Activated CD4-positive, alpha-beta T cell treated with anti-CD3 and anti-CD28 coated beads, Interleukin-10, Interleukin-2, amounts not matched to agents 100 ng/mL and 50 ng/mL, durations not matched to agents 16 hours and 8 hours (primary cell): ENCODE data around the gene MAN1C1.

Source experiments
- DNase-seq: peaks from one replicate; pipeline ENCODE4 v3.0.0-alpha.2; 2020

The MAN1C1 gene

DNA sequence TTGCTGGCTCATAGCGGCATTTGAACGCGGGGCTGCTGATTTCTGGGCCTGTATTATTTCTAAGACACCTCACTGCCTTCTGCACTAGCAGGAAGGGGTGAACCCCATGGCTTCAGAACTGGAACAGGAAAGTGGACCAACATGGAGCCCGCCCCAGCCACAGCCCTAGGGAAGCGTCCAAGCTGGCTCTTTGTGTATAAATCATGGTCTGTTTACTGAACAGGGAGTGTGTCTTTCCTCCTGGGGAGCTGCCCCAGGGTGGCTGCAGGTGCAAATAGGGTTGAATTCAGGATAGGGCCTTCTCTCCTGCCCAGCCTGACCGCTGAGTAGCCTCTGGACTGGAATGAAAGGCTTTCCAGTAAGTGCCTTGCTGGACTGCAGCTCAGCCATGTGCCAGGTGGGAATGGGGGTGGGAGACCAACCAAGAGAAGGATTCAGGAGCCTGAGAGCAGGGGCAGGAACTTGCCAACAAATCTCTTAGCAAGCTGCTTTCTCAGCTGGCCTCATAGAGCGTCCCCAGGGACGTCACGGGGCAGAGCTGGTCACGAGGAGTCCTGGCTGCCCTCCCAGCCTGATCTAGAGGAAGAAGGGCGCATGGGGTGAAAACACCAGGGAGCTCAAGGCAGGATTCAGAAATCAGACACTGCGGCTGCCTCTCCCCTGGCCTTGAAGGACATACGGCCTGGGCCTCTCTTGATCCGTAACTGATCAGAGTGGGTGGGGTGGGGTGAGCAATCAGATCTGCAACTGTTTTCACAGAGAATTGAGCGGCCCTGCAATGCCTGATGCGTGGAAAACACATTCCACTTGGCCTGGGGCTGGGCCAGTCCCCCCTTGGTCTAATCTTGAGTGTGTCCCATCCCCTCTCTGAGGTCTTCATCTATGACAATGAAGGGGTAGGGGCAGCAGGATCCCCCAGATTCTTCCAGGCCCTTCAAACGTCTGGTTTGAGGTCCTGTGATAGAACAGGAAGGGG lies 126.9 kb downstream of the MAN1C1 start:
- DNase-seq: no peak

DNA sequence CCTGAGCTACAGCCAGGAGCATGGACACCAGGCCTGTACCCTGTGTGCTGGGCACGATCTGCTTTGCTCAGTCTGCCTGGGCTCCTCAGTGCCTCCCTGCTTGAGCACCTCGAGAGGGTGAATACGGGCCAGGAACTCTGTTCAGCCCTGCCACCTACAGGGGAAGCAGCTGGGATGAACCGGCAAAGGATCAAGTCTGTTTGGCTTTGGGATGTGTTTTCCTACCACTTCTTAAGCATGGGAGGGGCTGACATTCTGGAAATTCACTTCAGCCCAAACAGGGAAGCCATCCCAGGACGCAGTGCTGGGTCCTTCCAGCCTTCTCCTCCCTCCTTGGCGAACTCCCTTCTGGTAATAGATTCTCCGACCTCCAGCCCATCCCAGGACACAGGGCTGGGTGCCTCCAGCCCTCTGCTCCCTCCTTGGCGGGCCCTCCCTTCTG lies 127.6 kb downstream of the MAN1C1 start:
- DNase-seq: no peak

DNA sequence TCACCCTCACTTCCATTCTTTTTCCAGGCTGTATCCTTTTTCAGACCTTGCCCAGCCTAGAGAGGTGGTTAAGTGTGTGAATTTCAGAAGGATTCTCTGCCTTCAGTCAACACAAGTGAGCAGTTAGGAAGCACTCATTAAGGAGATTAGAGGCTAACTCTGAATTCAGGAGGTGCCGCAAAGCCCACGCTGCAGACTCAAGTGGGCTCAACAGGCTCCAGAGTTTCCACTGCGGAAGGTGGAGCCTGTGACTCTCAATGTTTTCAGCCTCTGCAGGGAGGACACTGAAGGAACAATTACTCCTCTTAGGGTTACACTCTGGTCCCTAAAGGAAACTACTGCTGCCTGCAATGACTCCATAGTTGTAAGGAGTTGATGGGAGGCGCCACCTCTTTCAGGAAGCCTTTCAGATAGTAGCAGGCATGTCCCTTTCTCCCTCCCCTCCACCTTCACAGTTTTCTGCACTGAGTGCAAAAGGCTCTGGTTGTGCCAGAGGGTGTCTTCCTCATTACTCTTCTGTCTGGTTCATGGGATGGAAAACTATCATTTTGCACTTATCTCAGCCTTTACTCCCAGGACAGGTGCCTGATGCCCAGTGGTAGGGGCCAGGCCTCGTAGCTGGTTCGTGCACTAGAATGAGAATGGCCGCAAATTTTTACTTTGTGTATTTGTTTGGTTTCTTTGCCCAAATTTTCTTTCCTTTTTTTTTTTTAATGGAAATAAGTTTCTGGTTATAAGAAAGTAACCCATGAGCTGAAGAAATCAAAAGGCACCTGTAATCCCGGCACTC lies 128.2 kb downstream of the MAN1C1 start:
- no peak for DNase-seq

GRCh38 chr1:25746299-25747045 lies 129.9 kb downstream of the MAN1C1 start:
- DNase-seq: no peak

DNA sequence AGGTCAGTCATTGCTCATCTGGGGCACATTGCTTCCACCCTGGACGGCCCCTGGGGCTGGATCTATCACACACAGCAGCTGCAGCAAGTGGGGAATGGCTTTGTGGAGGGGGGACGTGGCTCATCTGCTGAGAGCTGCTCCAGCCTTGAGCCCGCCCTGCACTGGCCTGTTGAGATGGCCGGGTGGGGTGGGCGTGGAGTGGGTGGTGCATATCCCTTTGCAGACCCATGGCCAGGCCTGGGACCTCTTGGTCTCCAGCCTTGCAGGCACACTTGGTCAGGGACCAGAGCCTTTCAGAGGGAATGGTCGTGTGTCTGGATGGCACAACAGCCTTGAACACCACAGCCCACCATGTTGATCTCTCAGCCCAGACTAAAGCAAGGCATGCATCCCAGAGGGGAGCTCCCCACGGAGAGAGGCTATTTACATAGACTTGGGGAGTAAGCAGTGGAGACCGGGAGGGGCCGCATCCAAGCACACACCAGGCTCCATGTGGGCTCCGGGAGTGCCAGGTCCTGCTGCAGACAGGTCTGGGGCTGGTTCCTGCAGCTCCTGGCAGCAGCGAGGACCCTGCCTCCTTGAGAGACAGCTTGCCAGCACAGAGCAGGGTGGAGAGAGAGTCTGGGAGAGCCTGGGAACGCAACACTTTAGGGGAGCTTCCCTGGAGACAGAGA lies 130.6 kb downstream of the MAN1C1 start:
- no peak for DNase-seq

DNA sequence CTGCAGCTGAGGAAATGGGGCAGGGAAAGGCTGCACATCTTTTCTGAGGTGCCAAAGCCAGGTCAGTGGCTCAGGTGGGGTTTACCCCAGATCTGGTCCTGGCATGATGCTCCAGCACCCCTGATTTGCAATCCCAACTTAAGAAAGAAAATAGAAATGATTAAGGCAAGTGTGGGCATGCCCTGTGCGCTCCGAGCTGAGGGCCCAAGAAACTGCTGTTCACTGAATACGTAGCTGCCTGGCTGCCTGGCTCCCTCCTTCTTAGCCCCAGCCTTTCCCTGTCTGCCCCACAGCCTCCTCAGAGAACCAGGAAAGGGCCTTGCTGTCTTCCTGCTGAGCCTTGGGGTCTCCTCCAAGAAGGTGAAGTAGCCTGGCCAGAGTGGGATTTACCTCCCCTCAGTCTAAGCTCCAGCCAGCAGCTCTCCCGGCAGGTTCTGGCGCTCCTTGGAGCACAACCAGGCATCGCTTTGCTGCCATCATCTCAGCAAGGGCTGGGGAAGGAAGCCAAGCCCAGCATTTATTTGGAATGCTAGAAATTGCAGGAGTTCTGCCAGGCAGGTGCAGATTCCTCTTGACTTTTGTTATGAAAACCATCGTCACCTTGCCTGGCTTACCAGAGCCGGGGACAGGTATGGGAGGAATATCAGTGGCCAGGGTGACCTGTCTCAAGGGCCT lies 132.1 kb downstream of the MAN1C1 start:
- DNase-seq: no peak

DNA sequence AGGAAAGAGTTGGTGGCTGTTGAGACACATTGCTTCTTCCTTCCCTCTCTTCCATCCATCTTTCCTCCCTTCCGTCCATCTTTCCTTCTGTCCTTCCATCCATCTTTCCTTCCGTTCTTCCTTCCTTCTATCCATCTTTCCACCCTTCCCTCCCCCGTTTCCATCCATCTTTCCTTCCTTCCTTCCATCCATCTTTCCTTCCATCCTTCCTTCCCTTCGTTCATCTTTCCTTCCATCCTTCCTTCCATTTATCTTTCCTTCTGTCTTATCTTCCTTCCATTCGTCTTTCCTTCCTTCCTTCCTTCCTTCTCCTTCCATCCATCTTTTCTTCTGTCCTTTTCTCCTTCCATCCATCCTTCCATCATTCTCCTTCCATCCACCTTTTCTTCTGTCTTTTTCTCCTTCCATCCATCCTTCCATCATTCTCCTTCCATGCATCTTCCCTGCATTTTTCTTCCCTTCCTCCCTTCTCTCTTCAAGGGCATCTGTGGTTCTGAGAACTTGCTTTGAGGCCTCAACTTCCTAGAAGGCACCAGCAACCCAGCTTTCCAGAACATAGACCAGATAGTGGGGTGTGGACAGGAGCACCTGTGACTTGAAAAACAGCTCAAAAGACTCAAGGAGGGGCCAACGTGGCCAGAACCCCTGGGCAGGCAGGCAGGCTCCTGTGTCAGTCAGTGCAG lies 134.5 kb downstream of the MAN1C1 start:
- DNase-seq: no peak

DNA sequence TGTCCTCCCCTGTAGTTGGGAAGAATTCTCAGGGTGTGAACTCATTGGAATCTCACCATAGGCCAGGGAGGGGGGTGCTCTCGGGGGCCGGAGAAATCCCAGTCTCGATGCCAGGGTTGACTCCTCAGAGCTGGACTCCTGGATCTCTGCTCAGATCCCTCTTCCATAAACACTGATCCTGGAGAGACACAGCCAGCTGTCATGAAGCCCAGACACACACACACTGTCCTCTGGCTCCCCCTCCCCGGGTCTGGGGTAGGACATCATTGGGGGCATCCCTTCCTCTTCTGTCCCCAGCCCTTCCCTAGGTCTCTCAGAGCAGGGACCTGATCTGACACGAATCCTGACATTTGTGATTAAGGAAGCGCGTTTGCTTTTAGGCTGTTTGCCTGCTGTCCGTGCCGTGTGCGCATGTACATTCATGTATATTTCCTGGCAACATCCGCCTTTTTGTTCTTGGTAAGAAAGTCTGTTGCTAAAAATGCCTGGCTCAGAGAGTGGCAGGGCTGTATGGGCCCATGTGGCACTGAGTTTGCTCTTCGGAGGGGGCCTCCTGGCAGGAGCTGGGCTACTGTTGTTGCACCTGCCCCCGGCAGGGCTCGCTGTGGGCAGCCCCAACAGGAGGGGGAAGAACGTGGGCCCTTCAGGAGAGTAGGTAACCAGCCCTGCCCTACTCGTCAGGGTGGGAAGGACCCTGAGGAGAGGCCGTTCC lies 138.0 kb downstream of the MAN1C1 start:
- no peak for DNase-seq

DNA sequence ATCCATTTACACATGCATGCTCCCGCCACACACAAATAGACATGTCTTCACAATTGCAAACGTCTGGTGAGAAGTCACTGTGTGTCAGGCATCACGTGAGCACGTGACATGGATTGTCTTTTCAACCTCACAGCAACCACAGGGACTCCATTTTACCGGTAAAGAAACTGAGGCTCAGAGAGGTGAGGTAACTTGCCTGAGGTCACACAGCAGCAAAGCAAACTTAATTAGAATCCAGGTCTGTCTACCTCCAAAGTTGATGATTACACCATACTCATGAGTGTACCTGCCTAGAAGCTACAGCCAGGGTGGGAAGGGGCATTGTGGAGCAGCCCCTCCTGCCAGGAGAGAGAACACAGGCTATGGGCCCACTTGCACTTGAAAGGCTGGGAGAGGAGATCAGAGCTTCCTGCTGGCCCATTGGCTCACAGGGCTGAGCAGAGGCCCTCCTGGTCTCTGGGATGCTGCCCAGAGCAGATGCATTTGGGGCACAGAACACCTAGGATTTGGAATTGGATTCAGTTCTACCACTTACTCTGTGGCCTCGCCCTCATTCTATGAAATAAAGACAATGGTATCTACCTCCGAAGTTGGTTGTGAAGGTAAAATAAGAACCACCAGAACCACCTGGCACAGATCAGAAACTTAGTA lies 139.0 kb downstream of the MAN1C1 start:
- no peak for DNase-seq

GRCh38 chr1:25756215-25756614 lies 139.6 kb downstream of the MAN1C1 start:
- DNase-seq: no peak

DNA sequence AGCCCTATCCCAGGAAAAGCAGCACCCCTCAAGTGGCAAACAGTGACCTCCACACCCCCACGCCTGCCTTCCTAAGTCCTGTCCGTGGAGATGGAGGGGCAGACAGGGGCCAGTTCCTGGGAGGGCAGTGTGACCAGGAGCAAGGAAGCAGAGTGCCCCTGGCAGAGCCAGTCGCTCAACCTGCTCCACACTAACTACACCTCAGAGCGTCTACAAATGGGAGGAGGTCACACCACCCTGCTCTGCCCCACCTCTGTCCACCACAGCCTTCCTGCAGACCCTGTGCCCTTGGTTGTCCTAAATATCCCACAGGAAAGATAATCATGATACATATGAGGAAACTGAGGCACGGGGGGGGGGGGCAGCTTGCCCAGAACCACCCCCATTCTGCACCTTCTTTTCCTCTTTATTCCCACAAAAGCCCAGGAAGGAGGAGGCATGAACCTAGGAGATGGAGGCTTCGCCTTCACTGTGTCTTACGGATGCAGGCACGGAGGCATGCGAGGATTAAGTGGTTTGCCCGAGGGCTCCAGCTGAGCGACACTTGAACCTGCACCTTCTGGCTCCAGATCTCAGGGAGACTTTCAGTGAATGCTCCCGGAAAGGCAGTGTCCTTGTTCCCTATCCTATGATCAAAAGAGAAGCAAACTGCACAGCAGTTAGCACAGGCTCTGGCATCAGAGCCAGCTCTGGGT lies 140.7 kb downstream of the MAN1C1 start:
- DNase-seq: no peak

- DNase-seq: no peak
These were observed 141.2 kb downstream of the MAN1C1 start for GRCh38 chr1:25757846-25758185.

GRCh38 chr1:25758466-25759070 lies 142.0 kb downstream of the MAN1C1 start:
- DNase-seq: no peak

DNA sequence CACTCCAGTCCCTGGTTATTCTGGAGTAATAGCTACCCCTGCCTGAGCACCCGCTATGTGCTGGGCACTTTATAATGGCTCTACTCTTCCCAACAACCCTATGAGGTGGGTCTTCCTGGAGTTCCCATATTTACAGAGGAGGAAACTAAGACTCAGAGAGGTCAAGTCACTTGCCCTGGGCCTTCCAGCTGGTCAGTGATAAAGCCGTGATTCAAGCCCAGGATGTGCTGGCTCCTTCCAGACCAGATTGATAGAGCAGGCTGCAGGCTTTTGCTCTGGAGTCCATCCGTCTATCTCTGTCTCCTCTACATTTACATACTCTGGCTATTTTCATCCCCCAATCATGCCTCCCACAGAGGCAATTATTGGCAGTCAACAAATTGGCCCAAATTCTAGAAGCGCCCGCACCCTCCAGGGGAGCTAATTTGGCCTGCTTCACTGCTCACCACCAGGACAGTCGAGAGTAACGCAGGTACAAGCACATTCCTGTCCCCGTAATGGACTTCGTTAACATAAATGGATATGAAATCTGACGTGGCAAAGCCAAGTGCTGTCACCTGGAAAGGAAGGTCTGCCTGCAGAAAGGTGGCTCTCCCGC lies 143.6 kb downstream of the MAN1C1 start:
- no peak for DNase-seq

DNA sequence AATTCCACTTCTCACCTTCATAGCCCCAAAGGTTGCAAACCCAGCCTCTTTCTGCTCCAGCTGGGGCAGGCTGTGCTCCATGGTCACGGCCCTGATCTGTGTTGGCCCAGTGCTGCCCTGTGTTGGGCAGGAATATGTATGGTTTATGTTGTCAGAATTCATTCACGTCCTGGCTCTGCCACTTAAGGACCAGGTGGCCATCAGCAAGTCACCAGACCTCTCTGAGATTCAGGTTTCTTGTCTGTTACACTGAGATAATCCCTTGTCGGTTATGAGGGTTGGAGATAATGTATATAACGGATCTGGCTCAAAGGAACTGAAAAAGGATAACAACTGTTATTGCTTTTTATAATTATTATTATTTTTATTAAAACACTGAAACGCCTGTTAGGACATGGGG lies 144.3 kb downstream of the MAN1C1 start:
- DNase-seq: no peak

DNA sequence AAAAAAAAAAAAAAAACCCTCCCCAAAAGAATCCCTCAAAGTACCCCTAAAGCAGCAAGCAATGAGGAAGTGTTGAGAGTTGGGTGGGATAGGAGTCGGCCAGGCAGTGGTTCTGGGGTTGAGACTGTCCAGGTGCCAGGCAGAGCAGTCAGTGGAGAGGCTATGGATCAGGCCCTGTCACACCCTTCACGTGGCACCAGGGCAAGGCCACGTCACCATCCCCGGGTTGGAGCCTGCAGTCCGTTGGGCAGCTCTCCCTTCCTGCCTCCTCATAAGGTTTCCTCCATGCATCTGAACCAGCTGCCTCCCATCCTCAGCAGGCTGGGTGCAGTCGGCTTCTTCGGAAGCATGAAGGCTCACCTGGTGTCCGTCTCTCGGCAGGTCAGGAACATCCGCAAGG lies 146.9 kb downstream of the MAN1C1 start:
- DNase-seq: no peak

DNA sequence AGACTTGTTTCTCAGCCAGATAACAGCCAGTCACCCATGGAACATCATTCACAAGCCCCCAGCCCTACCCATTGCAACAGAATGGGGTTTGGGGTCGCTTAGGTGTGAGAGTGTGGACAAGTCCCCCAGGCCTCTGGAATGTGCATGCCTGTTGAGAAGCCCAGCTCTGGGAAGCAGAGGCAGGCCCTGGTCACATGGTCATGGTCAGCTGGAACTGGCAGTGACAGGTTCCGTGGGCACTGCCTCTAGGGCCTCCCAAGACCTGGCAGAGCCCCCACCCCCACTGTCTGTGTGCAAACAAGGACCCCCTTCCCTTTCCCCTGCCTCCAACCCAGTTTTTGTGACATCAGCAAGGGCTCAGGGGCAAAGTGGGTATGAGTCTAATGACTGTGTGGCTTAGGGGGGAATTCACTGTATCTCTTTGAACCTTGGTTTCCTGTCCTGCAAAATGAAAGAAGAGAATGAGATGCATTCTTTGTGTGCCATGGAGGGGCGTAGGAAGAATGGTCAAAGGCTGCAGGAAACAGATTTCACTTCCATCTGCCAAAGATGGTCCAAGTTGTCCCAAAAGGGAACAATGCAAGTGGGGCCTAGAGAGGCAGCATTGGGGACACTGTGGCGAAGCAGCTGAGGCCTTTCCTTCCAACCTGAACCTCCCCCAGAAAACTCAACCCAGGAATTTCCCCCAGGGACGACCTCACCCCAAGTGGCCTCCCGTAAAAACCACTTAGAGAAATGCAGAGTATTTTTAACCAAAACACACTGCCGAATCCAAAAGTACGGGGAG lies 148.7 kb downstream of the MAN1C1 start:
- DNase-seq: no peak
